Central memory CD8-positive, alpha-beta T cell (primary cell): ENCODE data around the gene ASL.
"Not testable (repeated sequence)": the region's sequence is repeated elsewhere in the genome, so short reads cannot be mapped to it uniquely, and the experiment has no call there.

Source experiments
- ATAC-seq: fragments of 150-1000 bp; cut with Tn5 transposase; replicated peaks from 2 replicates; pipeline ENCODE4 v1.10.0; 2022; ENCODE audit warnings: mild to moderate bottlenecking, moderate FRiP score, moderate number of reproducible peaks; ENCODE audit not compliant: poor library complexity, severe bottlenecking; ENCODE audit errors: extremely low read depth
- DNase-seq, 2 donors: peaks; one replicate each; pipeline ENCODE4 v3.0.0; 2021; ENCODE audit warnings: low spot score in 2 of 2
- H3K27ac Mint-ChIP-seq: one replicate; pipeline ENCODE4 v1.8.0; 2022; ENCODE audit warnings: low read depth, mild to moderate bottlenecking, moderate library complexity, mixed read lengths
- H3K27me3 Mint-ChIP-seq: one replicate; pipeline ENCODE4 v1.8.0; 2022; ENCODE audit warnings: mixed read lengths
- H3K36me3 Mint-ChIP-seq: one replicate; pipeline ENCODE4 v1.8.0; 2022; ENCODE audit warnings: mild to moderate bottlenecking, moderate library complexity, mixed read lengths; ENCODE audit not compliant: insufficient read depth
- H3K4me1 Mint-ChIP-seq: one replicate; pipeline ENCODE4 v1.8.0; 2022; ENCODE audit warnings: mixed read lengths
- H3K4me3 Mint-ChIP-seq: one replicate; pipeline ENCODE4 v1.8.0; 2022; ENCODE audit warnings: mild to moderate bottlenecking, moderate library complexity, mixed read lengths
- H3K9me3 Mint-ChIP-seq: one replicate; pipeline ENCODE4 v1.8.0; 2022; ENCODE audit warnings: mixed read lengths

ASL gene

GRCh38 chr7:66075590-66076461 lies at the start of gene ASL:
Gene ASL (plus strand): TSS chr7:66075819. CDS start chr7:66076082, 263 bp downstream.
- Mint-ChIP-seq H3K36me3 (peaks cover 2% of the 10 kb centered on the region), H3K27me3 (no peaks in the 10 kb centered on the region), H3K4me1 (peaks cover 19% of the 10 kb centered on the region), H3K27ac (peak within 1 kb of the TSS; percentile 9), H3K4me3 (peak within 1 kb of the TSS; percentile 83), H3K9me3 (no peaks in the 10 kb centered on the region)
- DNase-seq (peak; percentile 66 to 70), ATAC-seq (peak; percentile 94)

GRCh38 chr7:66028342-66028741 lies 47.3 kb upstream of the ASL start:
- not testable (repeated sequence) for H3K36me3 Mint-ChIP-seq, DNase-seq, H3K4me3 Mint-ChIP-seq, ATAC-seq, H3K9me3 Mint-ChIP-seq, H3K27ac Mint-ChIP-seq, H3K4me1 Mint-ChIP-seq, H3K27me3 Mint-ChIP-seq

- ATAC-seq (peak; percentile 88), DNase-seq (no peak)
- no peaks in the 10 kb centered on the region for H3K9me3 Mint-ChIP-seq
- H3K36me3 Mint-ChIP-seq: no peaks in the 10 kb centered on the region
- H3K4me3 Mint-ChIP-seq: no peak overlapping the region
- H3K27me3 Mint-ChIP-seq: no peaks in the 10 kb centered on the region
- H3K4me1 Mint-ChIP-seq: no peaks in the 10 kb centered on the region
- peak overlapping the region; percentile 80 for H3K27ac Mint-ChIP-seq
Measured at GRCh38 chr7:66033471-66034385, 41.9 kb upstream of the ASL start.

- not testable (repeated sequence) for H3K4me1 Mint-ChIP-seq, H3K36me3 Mint-ChIP-seq, H3K27me3 Mint-ChIP-seq, H3K4me3 Mint-ChIP-seq, ATAC-seq, H3K27ac Mint-ChIP-seq, DNase-seq, H3K9me3 Mint-ChIP-seq
Measured at GRCh38 chr7:66034436-66035010, 41.1 kb upstream of the ASL start.

- Mint-ChIP-seq H3K4me3 (no peak overlapping the region), H3K27me3 (no peaks in the 10 kb centered on the region), H3K4me1 (no peaks in the 10 kb centered on the region), H3K36me3 (no peaks in the 10 kb centered on the region), H3K27ac (no peak overlapping the region), H3K9me3 (no peaks in the 10 kb centered on the region)
- DNase-seq (no peak), ATAC-seq (no peak)
Measured at GRCh38 chr7:66036382-66036781, 39.2 kb upstream of the ASL start.

- no peak for ATAC-seq
- H3K27ac Mint-ChIP-seq: no peak overlapping the region
- no peaks in the 10 kb centered on the region for H3K36me3 Mint-ChIP-seq
- no peak overlapping the region for H3K4me3 Mint-ChIP-seq
- H3K27me3 Mint-ChIP-seq: no peaks in the 10 kb centered on the region
- no peaks in the 10 kb centered on the region for H3K4me1 Mint-ChIP-seq
- DNase-seq: no peak
- H3K9me3 Mint-ChIP-seq: no peaks in the 10 kb centered on the region
Measured at GRCh38 chr7:66036788-66037187, 38.8 kb upstream of the ASL start.

- H3K27me3 Mint-ChIP-seq: peaks cover 11% of the 10 kb centered on the region
- H3K4me3 Mint-ChIP-seq: no peak overlapping the region
- H3K27ac Mint-ChIP-seq: no peak overlapping the region
- no peak for ATAC-seq
- H3K9me3 Mint-ChIP-seq: no peaks in the 10 kb centered on the region
- no peaks in the 10 kb centered on the region for H3K36me3 Mint-ChIP-seq
- no peak for DNase-seq
- H3K4me1 Mint-ChIP-seq: no peaks in the 10 kb centered on the region
Measured at GRCh38 chr7:66039094-66039670, 36.4 kb upstream of the ASL start.

GRCh38 chr7:66043681-66044497 lies 31.7 kb upstream of the ASL start:
- Mint-ChIP-seq H3K4me3 (peak overlapping the region; percentile 72), H3K9me3 (no peaks in the 10 kb centered on the region), H3K36me3 (no peaks in the 10 kb centered on the region), H3K27me3 (peaks cover 12% of the 10 kb centered on the region), H3K27ac (no peak overlapping the region), H3K4me1 (no peaks in the 10 kb centered on the region)
- no peak for DNase-seq
- ATAC-seq: peak; percentile 36

GRCh38 chr7:66044498-66044854 lies 31.1 kb upstream of the ASL start:
- ATAC-seq, DNase-seq, H3K27ac Mint-ChIP-seq, H3K36me3 Mint-ChIP-seq, H3K9me3 Mint-ChIP-seq, H3K4me1 Mint-ChIP-seq: not testable (repeated sequence)
- peaks cover 12% of the 10 kb centered on the region for H3K27me3 Mint-ChIP-seq
- H3K4me3 Mint-ChIP-seq: peak overlapping the region; percentile 72

- Mint-ChIP-seq H3K4me1 (no peaks in the 10 kb centered on the region), H3K4me3 (no peak overlapping the region), H3K27me3 (peaks cover 12% of the 10 kb centered on the region), H3K9me3 (no peaks in the 10 kb centered on the region), H3K36me3 (no peaks in the 10 kb centered on the region), H3K27ac (no peak overlapping the region)
- ATAC-seq: no peak
- no peak for DNase-seq
Measured at GRCh38 chr7:66047426-66047825, 28.2 kb upstream of the ASL start.

GRCh38 chr7:66049886-66050285 lies 25.7 kb upstream of the ASL start:
- not testable (repeated sequence) for H3K27me3 Mint-ChIP-seq, H3K4me3 Mint-ChIP-seq, DNase-seq, H3K36me3 Mint-ChIP-seq, H3K9me3 Mint-ChIP-seq, ATAC-seq, H3K27ac Mint-ChIP-seq, H3K4me1 Mint-ChIP-seq
